ENCODE data around the gene ARHGAP26. TPM values are rescaled to one million over a fixed set of nuclear protein-coding genes. Genes with fewer than 3 reads are reported as not detected.

ARHGAP26 gene
- total and polyA plus RNA-seq, 2 of the 4 experiments (the other 2 are of a cell fraction) = 0.54 to 0.56 TPM

- H3K9me1 ChIP-seq (ENCODE audit: insufficient read depth, low read length) = no peaks in the 10 kb centered on the region; the same call in 1 of the 2 replicates
- H3K9me3 ChIP-seq (ENCODE audit: control insufficient read depth, insufficient read depth, low read length) = no peaks in the 10 kb centered on the region
- dilution Hi-C loops (cut with HindIII; ENCODE audit: low sequenced_read_pairs, unreplicated experiment) (no loop called here), in situ Hi-C loops (cut with MboI; ENCODE audit: low sequenced_read_pairs) (no loop called here), intact Hi-C loops (cut with micrococcal nuclease) (no loop called here)
- H4K91ac ChIP-seq (ENCODE audit: insufficient read depth, low read depth, low read length) = no peak overlapping the region
- WGBS, 2 experiments (ENCODE audit: extremely low coverage in 2 of 2, insufficient read length in 1 of 2) = no CpG with 5 or more reads among the region's 1 CpG
- no peak overlapping the region for H2BK5ac ChIP-seq (ENCODE audit: low read depth, low read length, poor library complexity, severe bottlenecking)
- no peak for DNase-seq
- H2AK5ac ChIP-seq (ENCODE audit: low read depth, low read length) = peak overlapping the region; percentile 4; the same call in 1 of the 2 replicates
- ChIA-PET POLR2A (ENCODE audit: unreplicated experiment) (interaction anchor here (0.5 kb wide), 1 partner anchor 12 kb away, joined by 3 read pairs; no protein-coding TSS in a partner anchor), CTCF (interaction anchor here (0.6 kb wide), 1 partner anchor 509 kb away, joined by 3 read pairs; no protein-coding TSS in a partner anchor)
- H3K27ac ChIP-seq (ENCODE audit: insufficient read depth, low read length) = no peak overlapping the region
- no peaks in the 10 kb centered on the region for H3K79me1 ChIP-seq (ENCODE audit: low read depth in 1 of 2, low read length in 2 of 2)
- ATAC-seq (ENCODE audit: low read depth) = no peak
- no peak overlapping the region for H3K9ac ChIP-seq (ENCODE audit: low read depth, low read length)
- H3K18ac ChIP-seq (ENCODE audit: low read depth, low read length) = no peak overlapping the region
- no peak overlapping the region for H4K8ac ChIP-seq (ENCODE audit: low read depth in 2 of 2, low read length in 2 of 2)
- no peak overlapping the region for H3K56ac ChIP-seq (ENCODE audit: extremely low read depth, insufficient read depth, low read length)
- peaks cover 10% of the 10 kb centered on the region for H3K4me1 ChIP-seq (ENCODE audit: control insufficient read depth, insufficient read depth, low read length)
- H3K4ac ChIP-seq (ENCODE audit: low read depth, low read length) = no peak overlapping the region
- H3K14ac ChIP-seq (replicated peaks; ENCODE audit: low read depth, low read length) = no peak overlapping the region
- 0 out of 2 replicates have a peak overlapping the region, but pooled peaks have one; percentile 2 for H2BK20ac ChIP-seq (ENCODE audit: low read depth, low read length)
- H2AFZ ChIP-seq (replicated peaks; ENCODE audit: low read length, poor library complexity) = no peak overlapping the region
- 0 out of 3 replicates have a peak overlapping the region, but pooled peaks have one; percentile 2 for H2BK15ac ChIP-seq (ENCODE audit: low read depth, low read length)
- no peaks in the 10 kb centered on the region for H3K27me3 ChIP-seq (ENCODE audit: control insufficient read depth, insufficient read depth, low read length)
- H3K36me3 ChIP-seq (ENCODE audit: control insufficient read depth, insufficient read depth, low read length) = no peaks in the 10 kb centered on the region
- H3K4me2 ChIP-seq (ENCODE audit: low read depth, low read length) = no peak overlapping the region
- no peak overlapping the region for H2BK120ac ChIP-seq (ENCODE audit: low read depth, low read length)
- H4K5ac ChIP-seq (ENCODE audit: low read depth, low read length) = no peak overlapping the region
- no peak overlapping the region for H3K4me3 ChIP-seq (ENCODE audit: insufficient read depth, low read depth, low read length)
- H2AK9ac ChIP-seq (replicated peaks; ENCODE audit: low read depth, low read length, poor library complexity) = no peak overlapping the region
- H4K20me1 ChIP-seq (ENCODE audit: insufficient read depth, low read length) = no peaks in the 10 kb centered on the region
- BruUV-seq (replicated peaks) = no TSS peak
- H3K23ac ChIP-seq (ENCODE audit: low read depth, low read length) = no peak overlapping the region
- TF ChIP-seq RAD21 (IDR thresholded peaks at IDR 0.05; ENCODE audit: low read length) = no peak
- no peak for TF ChIP-seq RFX5 (IDR thresholded peaks at IDR 0.05; ENCODE audit: low read depth, low read length)
- TF ChIP-seq USF2 (IDR thresholded peaks at IDR 0.05; ENCODE audit: low read depth, low read length) = no peak
- no peak for TF ChIP-seq SMC3 (IDR thresholded peaks at IDR 0.05; ENCODE audit: low read depth, low read length)
- no peak for TF ChIP-seq RCOR1 (IDR thresholded peaks at IDR 0.05; ENCODE audit: insufficient replicate concordance, low read length)
- no peak for TF ChIP-seq MAFK (IDR thresholded peaks at IDR 0.05; ENCODE audit: low read depth, low read length)
- TF ChIP-seq CEBPB (IDR thresholded peaks at IDR 0.05; ENCODE audit: low read depth, low read length) = no peak
- no peak for TF ChIP-seq FOS (IDR thresholded peaks at IDR 0.05; ENCODE audit: low read depth, low read length)
- TF ChIP-seq CHD1 (IDR thresholded peaks at IDR 0.05; ENCODE audit: low read depth, low read length) = no peak
- no peak for TF ChIP-seq NFE2L2 (IDR thresholded peaks at IDR 0.05; ENCODE audit: low read depth, low read length)
- TF ChIP-seq MAZ (IDR thresholded peaks at IDR 0.05; ENCODE audit: borderline replicate concordance, low read depth, low read length) = no peak
- TF ChIP-seq POLR2A (IDR thresholded peaks at IDR 0.05; ENCODE audit: low read depth, low read length) = no peak
- no peak for TF ChIP-seq ELK1 (IDR thresholded peaks at IDR 0.05; ENCODE audit: borderline replicate concordance, low read depth, low read length)
- TF ChIP-seq BHLHE40 (IDR thresholded peaks at IDR 0.05; ENCODE audit: low read depth, low read length) = no peak
- TF ChIP-seq CTCF (conservative IDR thresholded peaks at IDR 0.05; ENCODE audit: low read depth, low read length) = no peak
These were observed 188.9 kb downstream of the ARHGAP26 start for GRCh38 chr5:142958944-142959682.
